IMR-90 (cell line): ENCODE data around the gene IFRD2. TPM values are rescaled to one million over a fixed set of nuclear protein-coding genes. Genes with fewer than 3 reads are reported as not detected.

Experiments
- ATAC-seq: fragments of 200-7000 bp; cut with Tn5 transposase; 2 replicates; pipeline ENCODE4 v1.9.1; 2020; ENCODE audit warnings: low read depth, mild to moderate bottlenecking, moderate library complexity
- BruUV-seq: library from RNA; stranded (reverse); fragments of 400-500 nt; replicated peaks from 2 replicates; lab custom pipeline; 2021; lab: Mats Ljungman, UMichigan
- CTCF ChIA-PET: fragments of 300-600 bp; formaldehyde crosslinking; extraction: SDS; loops from one replicate; lab custom pipeline; 2021; ENCODE audit warnings: antibody characterized with exemption; lab: Yijun Ruan, JAX
- POLR2A ChIA-PET: fragments of 300-600 bp; sonication (Branson Sonifier 250); formaldehyde crosslinking; loops from one replicate; lab custom pipeline; 2022; ENCODE audit warnings: antibody characterized with exemption; ENCODE audit not compliant: unreplicated experiment; lab: Charles Lee
- DNase-seq: peaks from one replicate; pipeline ENCODE4 v3.0.0; 2013
- H2AFZ ChIP-seq: replicated peaks from 2 replicates; pipeline ENCODE3; 2013; ENCODE audit warnings: low read length, mild to moderate bottlenecking; ENCODE audit not compliant: poor library complexity
- H2AK5ac ChIP-seq: 2 replicates; pipeline ENCODE4 v1.6.1; 2013; ENCODE audit warnings: low read depth, low read length, inconsistent platforms
- H2AK9ac ChIP-seq: replicated peaks from 2 replicates; pipeline ENCODE3; 2013; ENCODE audit warnings: mild to moderate bottlenecking, low read depth, low read length, moderate library complexity; ENCODE audit not compliant: poor library complexity
- H2BK120ac ChIP-seq: 2 replicates; pipeline ENCODE4 v1.6.1; 2013; ENCODE audit warnings: low read depth, low read length, inconsistent platforms
- H2BK15ac ChIP-seq: 3 replicates; pipeline ENCODE4 v1.6.1; 2013; ENCODE audit warnings: low read depth, low read length, inconsistent platforms
- H2BK20ac ChIP-seq: 2 replicates; pipeline ENCODE4 v1.6.1; 2013; ENCODE audit warnings: low read depth, mild to moderate bottlenecking, inconsistent platforms, low read length, moderate library complexity
- H2BK5ac ChIP-seq: 2 replicates; pipeline ENCODE4 v1.6.1; 2013; ENCODE audit warnings: mild to moderate bottlenecking, low read depth, low read length, inconsistent platforms; ENCODE audit not compliant: poor library complexity, severe bottlenecking
- H3K14ac ChIP-seq: replicated peaks from 2 replicates; pipeline ENCODE4 v1.6.1; 2013; ENCODE audit warnings: low read depth, low read length, inconsistent platforms
- H3K18ac ChIP-seq: 2 replicates; pipeline ENCODE4 v1.6.1; 2013; ENCODE audit warnings: low read depth, low read length, control low read depth
- H3K23ac ChIP-seq: 2 replicates; pipeline ENCODE4 v1.6.1; 2013; ENCODE audit warnings: low read depth, low read length, inconsistent platforms
- H3K27ac ChIP-seq: 2 replicates; pipeline ENCODE4 v1.5.1; 2013; ENCODE audit warnings: mild to moderate bottlenecking, control low read depth, low read length; ENCODE audit not compliant: insufficient read depth
- H3K27me3 ChIP-seq: 2 replicates; pipeline ENCODE4 v1.6.1; 2013; ENCODE audit warnings: low read length; ENCODE audit not compliant: control insufficient read depth, insufficient read depth
- H3K36me3 ChIP-seq: 2 replicates; pipeline ENCODE4 v1.6.1; 2013; ENCODE audit warnings: low read length, mixed read lengths; ENCODE audit not compliant: control insufficient read depth, insufficient read depth
- H3K4ac ChIP-seq: 2 replicates; pipeline ENCODE4 v1.6.1; 2013; ENCODE audit warnings: low read depth, low read length, inconsistent platforms
- H3K4me1 ChIP-seq: 2 replicates; pipeline ENCODE4 v1.6.1; 2013; ENCODE audit warnings: low read length, mixed read lengths; ENCODE audit not compliant: control insufficient read depth, insufficient read depth
- H3K4me2 ChIP-seq: 2 replicates; pipeline ENCODE4 v1.6.1; 2013; ENCODE audit warnings: low read depth, mild to moderate bottlenecking, control low read depth, low read length, moderate library complexity
- H3K4me3 ChIP-seq: 2 replicates; pipeline ENCODE4 v1.5.1; 2013; ENCODE audit warnings: low read depth, mild to moderate bottlenecking, control low read depth, low read length, moderate library complexity; ENCODE audit not compliant: insufficient read depth
- H3K56ac ChIP-seq: 2 replicates; pipeline ENCODE4 v1.6.1; 2013; ENCODE audit warnings: low read length, inconsistent platforms; ENCODE audit not compliant: insufficient read depth; ENCODE audit errors: extremely low read depth
- H3K79me1 ChIP-seq, 2 experiments: 2 replicates each; pipeline ENCODE4 v1.6.1; 2013; ENCODE audit warnings: low read length in 2 of 2, inconsistent platforms in 1 of 2, low read depth in 1 of 2
- H3K9ac ChIP-seq: 2 replicates; pipeline ENCODE4 v1.6.1; 2013; ENCODE audit warnings: low read depth, low read length, control low read depth
- H3K9me1 ChIP-seq: 2 replicates; pipeline ENCODE4 v1.6.1; 2013; ENCODE audit warnings: low read length, inconsistent platforms; ENCODE audit not compliant: insufficient read depth
- H3K9me3 ChIP-seq: 2 replicates; pipeline ENCODE4 v1.6.1; 2013; ENCODE audit warnings: low read length; ENCODE audit not compliant: control insufficient read depth, insufficient read depth
- H4K20me1 ChIP-seq: 2 replicates; pipeline ENCODE4 v1.6.1; 2013; ENCODE audit warnings: low read length, inconsistent platforms; ENCODE audit not compliant: insufficient read depth
- H4K5ac ChIP-seq: 2 replicates; pipeline ENCODE4 v1.6.1; 2013; ENCODE audit warnings: mild to moderate bottlenecking, low read depth, low read length, control low read depth
- H4K8ac ChIP-seq, 2 experiments: 2 replicates each; pipeline ENCODE4 v1.6.1; 2013; ENCODE audit warnings: low read depth in 2 of 2, low read length in 2 of 2, control low read depth in 1 of 2, inconsistent platforms in 1 of 2
- H4K91ac ChIP-seq: 2 replicates; pipeline ENCODE4 v1.6.1; 2013; ENCODE audit warnings: low read depth, low read length, inconsistent platforms; ENCODE audit not compliant: insufficient read depth
- MXI1 ChIP-seq: IDR thresholded peaks from 2 replicates; pipeline ENCODE4 v1.6.1; 2012; ENCODE audit warnings: low read depth, mild to moderate bottlenecking, low read length, moderate library complexity, borderline replicate concordance
- RAD21 ChIP-seq: IDR thresholded peaks from 2 replicates; pipeline ENCODE4 v1.6.1; 2012; ENCODE audit warnings: low read length, improper control_type of control experiment
- WGBS, 2 experiments: methylation state at CpG; one replicate each; pipeline versions ENCODE4 v1.1.5 to v1.1.7; 2013; ENCODE audit warnings: missing lambda C conversion rate in 2 of 2; ENCODE audit not compliant: insufficient read length in 1 of 2; ENCODE audit errors: extremely low coverage in 2 of 2; 5-methylcytosine and 5-hydroxymethylcytosine counted together
- dilution Hi-C: fragments of 300-500 bp; cut with HindIII; formaldehyde crosslinking; loops from one replicate; pipeline ENCODE4 v1.14.3; 2018; ENCODE audit warnings: low sequenced_read_pairs; ENCODE audit not compliant: unreplicated experiment
- in situ Hi-C: fragments of 300-500 bp; cut with MboI; formaldehyde crosslinking; loops from 3 replicates; pipeline ENCODE4 v1.14.3; 2019; ENCODE audit warnings: low sequenced_read_pairs, inconsistent platforms, mixed read lengths
- intact Hi-C: fragments of 100-400 bp; cut with micrococcal nuclease; formaldehyde crosslinking; loops from 2 replicates; pipeline ENCODE4 v1.10.0; 2022
- polyA plus RNA-seq, 3 experiments: library from polyadenylated mRNA; depleted of rRNA; stranded (reverse); fragments of >200 nt; gene quantifications; 2 replicates each; pipeline ENCODE4 v1.2.3, GENCODE V29; 2012; ENCODE audit warnings: low replicate concordance in 1 of 3
- total RNA-seq: library from RNA; depleted of rRNA; stranded (reverse); fragments of >200 nt; gene quantifications from 2 replicates; pipeline ENCODE4 v1.2.3, GENCODE V29; 2012

IFRD2 gene
- total and polyA plus RNA-seq, 2 of the 4 experiments (the other 2 are of a cell fraction) = 52.7 to 79.1 TPM

- Histone ChIP-seq H2BK15ac (no peak overlapping the region), H3K36me3 (peaks cover 34% of the 10 kb centered on the region), H2AK9ac (no peak overlapping the region), H2BK5ac (no peak overlapping the region), H3K9me1 (no peaks in the 10 kb centered on the region; the same call in 1 of the 2 replicates), H3K27me3 (no peaks in the 10 kb centered on the region), H4K20me1 (no peaks in the 10 kb centered on the region; the same call in 1 of the 2 replicates), H3K23ac (no peak overlapping the region), H3K18ac (no peak overlapping the region), H2BK20ac (no peak overlapping the region), H3K4ac (no peak overlapping the region), H3K4me3 (no peak overlapping the region), H4K5ac (no peak overlapping the region), H4K8ac (no peak overlapping the region), H3K4me2 (no peak overlapping the region), H3K27ac (no peak overlapping the region), H2AFZ (no peak overlapping the region), H2AK5ac (no peak overlapping the region), H4K91ac (no peak overlapping the region), H3K9me3 (no peaks in the 10 kb centered on the region), H3K79me1 (peaks cover 14 to 31% of the 10 kb centered on the region in 2 experiments), H3K56ac (no peak overlapping the region), H2BK120ac (no peak overlapping the region), H3K4me1 (peaks cover 8% of the 10 kb centered on the region), H3K14ac (no peak overlapping the region), H3K9ac (no peak overlapping the region)
- DNase-seq (no peak), ATAC-seq (no peak)
- 100% methylated on average over 1 of the region's 16 CpGs; no CpG with 5 or more reads in 1 of the 2 experiments for WGBS, 2 experiments
- intact Hi-C loops = no loop called here
- TF ChIP-seq MXI1 = no peak
- TF ChIP-seq RAD21 = no peak
- ChIA-PET CTCF (no interaction called here), POLR2A (no interaction called here)
- no TSS peak for BruUV-seq
- dilution Hi-C loops = no loop called here
- in situ Hi-C loops = no loop called here
Measured at GRCh38 chr3:50290161-50290641, 2.0 kb downstream of the IFRD2 start.
